Placental epithelial cell (primary cell): ENCODE results near the gene OR56B4. TPM values are rescaled to one million over a fixed set of nuclear protein-coding genes. Genes with fewer than 3 reads are reported as not detected.

ENCODE experiments used
- total RNA-seq: library from RNA; depleted of rRNA; stranded (reverse); fragments of >200 nt; gene quantifications from 2 replicates; pipeline ENCODE4 v1.2.3, GENCODE V29; 2012

The OR56B4 gene
- total RNA-seq: not detected in 2 replicates

GRCh38 chr11:6107384-6107783 is at the start of gene OR56B4:
Gene OR56B4, plus strand, starts transcription at chr11:6107684. Its CDS starts 95 bp downstream, at chr11:6107779.

Other genes with a start within 250 kb of the OR56B4 start
- not detected in 2 replicates for gene OR52E8, start 250.0 kb upstream of the OR56B4 start, total RNA-seq
- not detected in 2 replicates for gene OR52E4, start 227.1 kb upstream of the OR56B4 start, total RNA-seq
- not detected in 2 replicates for gene OR52E5, start 214.5 kb upstream of the OR56B4 start, total RNA-seq
- not detected in 2 replicates for gene OR56A3, start 165.4 kb upstream of the OR56B4 start, total RNA-seq
- not detected in 2 replicates for gene OR56A5, start 139.2 kb upstream of the OR56B4 start, total RNA-seq
- gene OR52L1, start 120.7 kb upstream of the OR56B4 start, total RNA-seq: not detected in 2 replicates
- gene OR56A4, start 100.7 kb upstream of the OR56B4 start, total RNA-seq: not detected in 2 replicates
- gene OR56A1, start 76.9 kb upstream of the OR56B4 start, total RNA-seq: not detected in 2 replicates
- gene OR52B2, start 62.6 kb downstream of the OR56B4 start, total RNA-seq: under 0.01 TPM in 1 of 2 replicates, not detected in the other
- not detected in 2 replicates for gene OR52W1, start 91.5 kb downstream of the OR56B4 start, total RNA-seq
- not detected in 2 replicates for gene C11orf42, start 97.9 kb downstream of the OR56B4 start, total RNA-seq
- gene FHIP1B, start 127.0 kb downstream of the OR56B4 start, total RNA-seq: 22.0 and 25.4 TPM in 2 replicates
- gene CNGA4, start 131.4 kb downstream of the OR56B4 start, total RNA-seq: 0.39 TPM in 1 of 2 replicates, not detected in the other
- gene CCKBR, start 152.2 kb downstream of the OR56B4 start, total RNA-seq: not detected in 2 replicates
- 218 and 571 TPM in 2 replicates for gene CAVIN3, start 212.8 kb downstream of the OR56B4 start, total RNA-seq